Coronary artery (tissue), 2 donors: ENCODE results near the gene MANBA.
"Not testable (repeated sequence)": the region's sequence is repeated elsewhere in the genome, so short reads cannot be mapped to it uniquely, and the experiment has no call there.

Source experiments
- DNase-seq: peaks from one replicate; pipeline ENCODE4 v3.0.0-alpha.2; 2017; ENCODE audit warnings: low spot score
- H3K27ac ChIP-seq, 2 donors: fragments of 200-600 bp; sonication (generic); one replicate each; pipeline ENCODE4 v1.5.1; 2016 to 2019
- H3K4me3 ChIP-seq: fragments of 200-600 bp; sonication (generic); 2 replicates; pipeline ENCODE4 v1.5.1; 2016; ENCODE audit warnings: mild to moderate bottlenecking, moderate library complexity
- TF ChIP-seq, protein P1 (sequence below): fragments of 200-600 bp; sonication (generic); IDR thresholded peaks from one replicate; pipeline ENCODE4 v1.5.1; 2019; ENCODE audit warnings: antibody characterized with exemption

MANBA gene

GRCh38 chr4:102733084-102733483 lies 27.7 kb downstream of the MANBA start:
- DNase-seq, result no peak
- no peak overlapping the region for H3K27ac ChIP-seq
- TF ChIP-seq, protein P1, sequence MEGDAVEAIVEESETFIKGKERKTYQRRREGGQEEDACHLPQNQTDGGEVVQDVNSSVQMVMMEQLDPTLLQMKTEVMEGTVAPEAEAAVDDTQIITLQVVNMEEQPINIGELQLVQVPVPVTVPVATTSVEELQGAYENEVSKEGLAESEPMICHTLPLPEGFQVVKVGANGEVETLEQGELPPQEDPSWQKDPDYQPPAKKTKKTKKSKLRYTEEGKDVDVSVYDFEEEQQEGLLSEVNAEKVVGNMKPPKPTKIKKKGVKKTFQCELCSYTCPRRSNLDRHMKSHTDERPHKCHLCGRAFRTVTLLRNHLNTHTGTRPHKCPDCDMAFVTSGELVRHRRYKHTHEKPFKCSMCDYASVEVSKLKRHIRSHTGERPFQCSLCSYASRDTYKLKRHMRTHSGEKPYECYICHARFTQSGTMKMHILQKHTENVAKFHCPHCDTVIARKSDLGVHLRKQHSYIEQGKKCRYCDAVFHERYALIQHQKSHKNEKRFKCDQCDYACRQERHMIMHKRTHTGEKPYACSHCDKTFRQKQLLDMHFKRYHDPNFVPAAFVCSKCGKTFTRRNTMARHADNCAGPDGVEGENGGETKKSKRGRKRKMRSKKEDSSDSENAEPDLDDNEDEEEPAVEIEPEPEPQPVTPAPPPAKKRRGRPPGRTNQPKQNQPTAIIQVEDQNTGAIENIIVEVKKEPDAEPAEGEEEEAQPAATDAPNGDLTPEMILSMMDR, result no peak
- H3K4me3 ChIP-seq, result no peak overlapping the region

DNA sequence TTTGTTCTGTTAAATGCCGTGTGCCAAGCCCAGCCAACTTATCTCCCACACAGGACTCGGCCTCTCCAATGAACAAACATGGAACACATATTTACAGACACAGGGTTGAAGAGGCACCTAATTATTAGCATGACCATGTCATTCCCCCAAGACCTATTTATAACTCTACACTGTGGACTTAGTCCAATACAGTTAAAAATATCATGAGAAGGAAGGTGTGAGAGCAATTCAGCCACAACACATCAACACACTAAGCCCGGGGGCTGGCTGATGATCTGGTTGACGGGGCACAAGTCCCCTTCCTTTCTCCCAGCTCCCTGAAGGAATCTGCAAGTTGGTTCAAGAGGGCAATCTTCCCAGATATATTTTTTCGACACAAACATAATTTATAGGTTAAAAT lies 28.1 kb downstream of the MANBA start:
- TF ChIP-seq, protein P1, result no peak
- Histone ChIP-seq H3K27ac (no peak overlapping the region), H3K4me3 (no peak overlapping the region)
- no peak for DNase-seq

DNA sequence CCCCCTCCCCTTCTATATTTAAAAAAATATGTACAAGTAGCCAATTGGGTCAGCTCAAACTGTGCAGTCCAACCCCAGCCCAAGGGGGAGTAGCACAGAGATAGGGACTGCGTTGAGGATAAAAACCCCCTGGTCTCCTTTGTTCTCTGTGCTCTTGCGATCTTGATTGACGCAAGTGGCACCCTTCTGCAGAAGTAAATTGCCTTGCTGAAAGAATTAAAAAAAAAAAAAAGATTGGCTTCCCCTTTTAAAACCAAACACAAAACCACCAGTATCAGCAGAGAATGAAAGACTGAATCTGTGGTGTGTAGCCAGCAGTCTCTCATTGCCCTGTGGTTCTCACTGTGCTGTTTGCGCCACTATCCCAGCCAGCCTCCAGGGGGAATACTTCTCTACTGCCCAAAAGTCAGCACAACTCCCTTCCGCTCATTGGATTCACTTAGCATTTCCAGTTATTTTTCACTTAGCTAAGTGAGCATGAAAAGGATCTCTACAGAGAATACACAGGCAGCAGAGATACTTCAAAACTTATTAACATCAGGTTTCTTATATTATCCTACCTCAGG lies 29.7 kb downstream of the MANBA start:
- Histone ChIP-seq H3K27ac (no peak overlapping the region), H3K4me3 (no peak overlapping the region)
- TF ChIP-seq, protein P1, result no peak
- no peak for DNase-seq

DNA sequence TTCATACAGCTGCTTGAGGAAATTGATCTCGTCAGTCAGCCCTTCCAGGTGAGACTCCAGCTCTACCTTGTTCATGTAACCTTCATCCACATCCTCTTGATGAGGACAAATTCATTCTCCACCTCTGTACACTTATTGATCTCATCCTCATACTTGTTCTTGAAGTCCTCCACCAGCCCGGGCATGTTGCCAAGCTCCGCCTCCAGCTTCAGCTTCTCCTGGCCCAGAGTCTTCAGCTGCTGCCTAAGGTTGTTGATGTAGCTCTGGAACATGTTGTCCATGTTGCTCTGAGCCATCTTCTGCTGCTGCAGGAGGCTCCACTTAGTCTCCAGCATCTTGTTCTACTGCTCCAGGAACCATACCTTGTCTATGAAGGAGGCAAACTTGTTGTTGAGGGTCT lies 31.3 kb downstream of the MANBA start:
- not testable (repeated sequence) for DNase-seq, H3K27ac ChIP-seq, H3K4me3 ChIP-seq

- not testable (repeated sequence) for H3K4me3 ChIP-seq, DNase-seq, H3K27ac ChIP-seq
Observed at GRCh38 chr4:102726919-102727318, 33.8 kb downstream of the MANBA start.

- TF ChIP-seq, protein P1, result no peak
- Histone ChIP-seq H3K4me3 (no peak overlapping the region), H3K27ac (no peak overlapping the region)
Observed at GRCh38 chr4:102726068-102726467, 34.7 kb downstream of the MANBA start.

GRCh38 chr4:102725229-102725628 lies 35.5 kb downstream of the MANBA start:
- Histone ChIP-seq H3K4me3 (no peak overlapping the region), H3K27ac (no peak overlapping the region)
- DNase-seq, result no peak
- TF ChIP-seq, protein P1, result no peak

More at GRCh38 chr4:102726068-102726467, 34.7 kb downstream of the MANBA start:
- DNase-seq, result no peak

DNA sequence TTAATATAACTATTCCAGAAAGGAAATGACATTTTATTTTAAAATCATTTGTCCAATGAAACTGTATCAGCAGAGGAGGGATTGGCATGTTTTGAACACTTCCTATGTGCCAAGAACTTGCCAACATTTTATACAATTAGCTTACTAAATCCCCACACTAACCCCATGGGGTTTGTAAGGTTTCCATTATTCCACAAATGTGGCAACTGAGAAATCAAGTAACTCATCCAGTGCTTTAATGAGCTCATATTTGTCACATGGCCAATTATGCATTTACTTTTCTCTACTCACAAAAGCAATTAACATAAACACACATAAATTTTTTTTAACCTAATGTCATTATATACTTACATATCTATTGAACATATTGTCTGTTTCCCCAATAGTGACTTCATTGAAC lies 37.3 kb downstream of the MANBA start:
- TF ChIP-seq, protein P1, result no peak
- H3K27ac ChIP-seq, result peak overlapping the region in 1 of 2 donors; percentile 3
- H3K4me3 ChIP-seq, result no peak overlapping the region
- DNase-seq, result no peak
